Astrocyte of the spinal cord (primary cell): Measurements from ENCODE around the gene DNTT.

ENCODE experiments used
- DNase-seq: peaks from one replicate; pipeline ENCODE4 v3.0.0; 2011; ENCODE audit warnings: low read depth, low spot score
- H3K4me3 ChIP-seq: 2 replicates; pipeline ENCODE4 v1.5.1; 2011; ENCODE audit warnings: low read depth, mild to moderate bottlenecking, low read length, moderate library complexity
- in situ Hi-C: cut with HindIII; loops from 2 replicates; pipeline ENCODE4 v1.10.0; 2017; ENCODE audit warnings: low sequenced_read_pairs
- TF ChIP-seq, protein P1 (sequence below): IDR thresholded peaks from 2 replicates; pipeline ENCODE4 v1.5.1; 2012; ENCODE audit warnings: low read depth, mild to moderate bottlenecking, low read length, inconsistent platforms

Gene DNTT

DNA sequence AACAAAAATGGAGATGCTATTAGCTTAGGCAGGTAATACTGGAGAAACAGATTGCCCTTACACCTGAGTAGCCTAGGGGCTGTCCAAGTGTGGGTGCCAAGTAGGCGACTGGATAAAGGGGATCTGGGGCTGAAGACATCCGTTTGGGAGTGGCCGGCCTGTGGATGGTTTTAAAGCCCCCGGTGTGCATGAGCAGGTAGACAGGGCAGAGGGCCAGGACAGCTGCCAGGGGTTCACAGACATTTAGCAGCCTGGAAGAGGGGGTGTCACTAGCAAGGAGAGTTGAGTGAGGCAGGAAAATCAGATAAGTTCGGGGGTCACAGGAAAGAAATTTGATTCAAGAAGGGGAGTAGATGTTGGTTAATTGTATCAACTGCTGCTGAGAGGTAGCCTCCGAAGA lies 56.1 kb downstream of the DNTT start:
- in situ Hi-C loops, result no loop called here
- no peak overlapping the region for H3K4me3 ChIP-seq
- TF ChIP-seq, protein P1, sequence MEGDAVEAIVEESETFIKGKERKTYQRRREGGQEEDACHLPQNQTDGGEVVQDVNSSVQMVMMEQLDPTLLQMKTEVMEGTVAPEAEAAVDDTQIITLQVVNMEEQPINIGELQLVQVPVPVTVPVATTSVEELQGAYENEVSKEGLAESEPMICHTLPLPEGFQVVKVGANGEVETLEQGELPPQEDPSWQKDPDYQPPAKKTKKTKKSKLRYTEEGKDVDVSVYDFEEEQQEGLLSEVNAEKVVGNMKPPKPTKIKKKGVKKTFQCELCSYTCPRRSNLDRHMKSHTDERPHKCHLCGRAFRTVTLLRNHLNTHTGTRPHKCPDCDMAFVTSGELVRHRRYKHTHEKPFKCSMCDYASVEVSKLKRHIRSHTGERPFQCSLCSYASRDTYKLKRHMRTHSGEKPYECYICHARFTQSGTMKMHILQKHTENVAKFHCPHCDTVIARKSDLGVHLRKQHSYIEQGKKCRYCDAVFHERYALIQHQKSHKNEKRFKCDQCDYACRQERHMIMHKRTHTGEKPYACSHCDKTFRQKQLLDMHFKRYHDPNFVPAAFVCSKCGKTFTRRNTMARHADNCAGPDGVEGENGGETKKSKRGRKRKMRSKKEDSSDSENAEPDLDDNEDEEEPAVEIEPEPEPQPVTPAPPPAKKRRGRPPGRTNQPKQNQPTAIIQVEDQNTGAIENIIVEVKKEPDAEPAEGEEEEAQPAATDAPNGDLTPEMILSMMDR, result no peak
- DNase-seq, result no peak

DNA sequence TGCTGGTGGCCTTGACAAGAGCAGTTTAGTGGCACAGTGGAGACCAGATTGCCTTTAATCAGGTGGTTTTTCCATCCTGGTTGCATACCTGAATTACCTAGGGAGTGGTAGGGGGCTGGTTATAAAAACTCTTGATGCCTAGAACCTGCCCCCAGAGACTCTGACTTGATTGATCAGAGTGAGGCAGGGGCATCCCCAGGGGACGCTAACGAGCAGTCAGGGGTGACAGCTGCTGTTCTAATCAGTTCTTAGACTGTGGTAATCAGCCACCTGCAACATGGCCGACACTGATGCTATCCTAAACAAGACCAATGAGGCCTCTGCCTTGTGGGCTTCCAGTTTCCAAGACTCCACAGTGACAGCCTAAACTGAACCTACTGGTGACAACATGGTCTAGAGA lies 56.5 kb downstream of the DNTT start:
- H3K4me3 ChIP-seq, result no peak overlapping the region
- in situ Hi-C loops, result no loop called here
- TF ChIP-seq, protein P1, result no peak
- no peak for DNase-seq

DNA sequence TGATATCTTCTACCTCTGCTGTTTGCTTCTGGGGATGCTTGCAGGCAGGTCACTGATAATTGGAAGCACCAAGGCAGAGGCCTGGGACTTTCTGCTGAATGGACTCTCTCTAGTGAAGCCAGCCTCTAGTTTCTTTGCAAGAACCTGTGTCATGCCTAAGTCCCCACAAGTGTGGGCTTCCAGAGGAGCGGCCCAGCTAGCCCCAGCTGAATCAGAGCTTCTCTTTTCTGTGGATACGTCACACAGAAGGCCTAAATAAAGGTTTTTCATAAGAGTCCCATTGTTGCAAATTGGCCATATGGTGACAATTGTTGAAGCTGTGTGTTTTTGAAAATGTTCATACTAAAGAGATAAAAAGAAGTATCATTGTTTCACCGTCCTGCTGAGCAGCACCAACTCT lies 61.3 kb downstream of the DNTT start:
- no peak for DNase-seq
- in situ Hi-C loops, result no loop called here
- no peak overlapping the region for H3K4me3 ChIP-seq
- TF ChIP-seq, protein P1, result no peak

DNA sequence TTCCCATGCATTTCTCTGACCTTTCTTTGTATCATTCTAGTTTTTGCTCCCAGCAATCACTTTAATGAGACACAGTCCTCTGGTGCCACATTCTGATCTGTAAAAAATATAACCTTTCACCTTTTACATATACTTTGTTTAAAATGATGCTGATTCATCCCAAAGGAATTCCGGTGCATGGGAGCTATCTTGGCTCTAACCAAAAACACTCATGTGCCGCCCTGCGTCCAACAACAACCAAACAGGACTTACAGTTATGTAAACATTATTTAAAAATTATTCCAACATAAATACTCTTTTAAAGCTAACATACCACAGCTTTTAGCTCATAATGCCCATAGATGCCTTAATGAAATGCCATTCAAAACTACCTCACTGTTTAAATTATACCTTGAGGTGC lies 62.3 kb downstream of the DNTT start:
- H3K4me3 ChIP-seq, result no peak overlapping the region
- DNase-seq, result no peak
- in situ Hi-C loops, result no loop called here
- TF ChIP-seq, protein P1, result no peak

DNA sequence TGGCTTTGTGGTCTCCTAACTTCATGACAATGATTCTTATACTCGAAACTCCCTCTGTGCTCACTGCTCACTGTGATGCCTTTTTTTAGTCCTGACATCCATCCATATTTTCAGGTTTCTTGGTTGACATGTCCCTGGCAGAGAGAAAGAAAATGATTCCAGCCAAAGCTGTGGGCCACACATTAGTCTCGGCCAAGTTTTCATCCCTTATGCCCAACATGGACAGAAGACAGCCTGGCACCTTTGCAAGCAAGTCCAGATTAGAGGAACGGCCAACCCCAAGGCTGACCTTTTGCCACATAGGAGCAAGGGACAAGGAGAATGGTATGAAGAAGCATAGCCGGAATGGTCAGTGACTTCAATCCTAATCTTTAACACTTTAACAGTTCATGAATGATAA lies 63.2 kb downstream of the DNTT start:
- no peak overlapping the region for H3K4me3 ChIP-seq
- TF ChIP-seq, protein P1, result no peak
- DNase-seq, result no peak
- in situ Hi-C loops, result no loop called here

DNA sequence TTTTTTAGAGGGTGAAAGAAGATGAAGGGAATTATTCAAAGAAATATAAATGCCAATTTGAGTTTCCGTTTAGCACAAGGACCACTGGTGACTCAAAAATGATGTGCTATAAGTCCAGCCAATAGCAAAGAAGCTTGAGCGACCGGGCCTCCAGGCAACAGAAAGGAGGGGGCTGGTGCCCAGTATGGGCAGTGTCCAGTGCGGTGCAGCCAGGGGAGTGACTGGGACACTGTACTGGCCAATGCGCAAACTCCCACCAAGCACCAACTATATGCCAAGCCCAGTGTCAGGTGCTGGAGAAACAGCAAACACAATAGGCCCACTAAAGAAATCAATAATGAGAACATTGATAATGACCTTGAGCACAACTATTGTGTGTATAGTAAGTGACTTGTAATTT lies 64.7 kb downstream of the DNTT start:
- TF ChIP-seq, protein P1, result no peak
- no peak overlapping the region for H3K4me3 ChIP-seq
- no peak for DNase-seq
- in situ Hi-C loops, result no loop called here
